GM20000 (cell line): ENCODE measurements around the gene PRKAR2B.

Source experiments
- DNase-seq: peaks from one replicate; pipeline ENCODE4 v3.0.0; 2012; ENCODE audit warnings: low spot score
- CTCF ChIP-seq: IDR thresholded peaks from 2 replicates; pipeline ENCODE4 v1.5.1; 2012; ENCODE audit warnings: mild to moderate bottlenecking, control low read depth; ENCODE audit errors: extremely low read depth, missing control alignments

Gene PRKAR2B

GRCh38 chr7:107115762-107116540 is 71.4 kb downstream of the PRKAR2B start:
- DNase-seq, result no peak

DNA sequence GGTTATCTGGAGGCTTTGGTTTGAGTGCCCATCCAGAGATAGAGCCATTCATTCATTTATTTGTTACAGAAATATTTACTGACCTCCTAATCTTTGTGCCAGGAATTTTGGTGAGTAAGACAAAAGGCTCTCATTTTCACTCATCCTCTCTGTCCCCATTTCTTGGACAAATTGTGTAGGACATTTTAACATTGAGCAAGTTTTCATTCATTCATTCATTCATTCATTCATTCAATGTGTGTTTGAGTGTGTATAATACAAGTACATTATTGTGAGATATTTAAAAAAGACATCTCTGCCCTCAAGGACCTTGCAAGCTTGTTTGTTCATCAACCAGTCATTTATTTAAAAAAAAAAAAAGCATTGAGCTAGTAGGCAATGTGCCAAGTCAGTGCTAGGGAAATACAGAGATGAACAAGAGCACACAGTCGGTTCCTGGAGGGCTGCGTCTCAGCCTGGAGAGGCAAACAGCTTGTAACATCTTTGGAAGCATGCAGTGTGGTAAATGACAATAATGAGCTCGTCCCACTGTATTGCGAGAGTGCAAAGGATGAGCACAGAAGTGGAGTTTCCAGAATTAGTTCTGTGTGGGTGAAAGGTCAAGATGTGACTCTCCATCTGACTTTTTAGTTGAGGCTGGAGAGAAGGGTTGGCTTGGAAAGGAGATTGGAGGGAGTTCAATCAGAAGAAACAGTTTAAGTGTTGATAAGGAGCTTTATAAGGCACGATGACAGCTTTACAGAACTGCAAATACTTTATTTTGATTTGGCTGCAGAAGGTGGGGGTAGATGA is 73.8 kb downstream of the PRKAR2B start:
- TF ChIP-seq CTCF, result no peak
- DNase-seq, result no peak

More at GRCh38 chr7:107115762-107116540, 71.4 kb downstream of the PRKAR2B start:
- TF ChIP-seq CTCF, result no peak

DNA sequence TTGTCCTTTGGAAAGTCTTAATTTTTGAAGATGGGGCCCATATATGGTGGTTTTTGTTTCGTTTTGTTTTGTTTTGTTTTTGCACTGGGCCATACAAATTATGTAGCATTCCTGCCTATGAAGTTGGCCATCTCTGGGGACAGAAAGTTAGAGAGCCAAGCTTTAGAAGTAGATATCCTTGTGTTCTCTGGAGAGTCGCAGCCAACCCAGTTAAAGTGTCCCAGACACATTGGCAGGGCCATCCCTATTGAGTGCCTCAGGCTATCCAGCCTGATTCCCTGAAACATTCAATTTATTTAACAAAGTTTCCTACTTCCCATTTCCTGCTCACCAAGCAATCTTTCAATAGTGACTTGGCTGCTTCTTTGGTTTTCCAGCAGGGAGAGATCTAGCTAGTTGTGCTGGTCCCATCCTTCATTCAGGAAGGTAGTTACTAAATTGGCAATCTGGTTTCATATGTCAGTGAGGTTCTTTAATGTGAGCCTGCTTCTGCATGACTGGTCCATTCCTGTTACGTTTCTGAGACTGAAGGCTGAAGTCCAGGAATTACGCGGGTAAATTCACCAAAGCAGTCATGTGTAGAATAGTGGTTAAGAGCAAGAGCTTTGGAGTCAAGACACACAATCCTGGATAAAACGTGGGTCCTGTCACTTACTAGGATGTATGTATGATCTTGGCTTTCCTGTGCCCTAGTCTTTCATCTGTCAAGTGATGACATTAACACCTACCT is 75.0 kb downstream of the PRKAR2B start:
- no peak for TF ChIP-seq CTCF
- no peak for DNase-seq

GRCh38 chr7:107122486-107122911 is 78.0 kb downstream of the PRKAR2B start:
- no peak for TF ChIP-seq CTCF
- DNase-seq, result no peak

GRCh38 chr7:107123392-107123791 is 78.9 kb downstream of the PRKAR2B start:
- DNase-seq, result no peak
- TF ChIP-seq CTCF, result no peak

- DNase-seq, result no peak
- TF ChIP-seq CTCF, result no peak
Observed at GRCh38 chr7:107125475-107125874, 81.0 kb downstream of the PRKAR2B start.
